GM08714 (cell line): ENCODE data around the gene PCED1B.
"Not testable (repeated sequence)": the region's sequence is repeated elsewhere in the genome, so short reads cannot be mapped to it uniquely, and the experiment has no call there.

Experiments
- H3K4me3 ChIP-seq: fragments of 200-500 bp; sonication (Bioruptor generic); 2 replicates; pipeline ENCODE4 v1.5.1; 2014; ENCODE audit warnings: mild to moderate bottlenecking, low read length, inconsistent platforms
- ZNF274 ChIP-seq: IDR thresholded peaks from 2 replicates; pipeline ENCODE4 v1.6.1; 2012; ENCODE audit warnings: mild to moderate bottlenecking, low read depth, low read length

Gene PCED1B

DNA sequence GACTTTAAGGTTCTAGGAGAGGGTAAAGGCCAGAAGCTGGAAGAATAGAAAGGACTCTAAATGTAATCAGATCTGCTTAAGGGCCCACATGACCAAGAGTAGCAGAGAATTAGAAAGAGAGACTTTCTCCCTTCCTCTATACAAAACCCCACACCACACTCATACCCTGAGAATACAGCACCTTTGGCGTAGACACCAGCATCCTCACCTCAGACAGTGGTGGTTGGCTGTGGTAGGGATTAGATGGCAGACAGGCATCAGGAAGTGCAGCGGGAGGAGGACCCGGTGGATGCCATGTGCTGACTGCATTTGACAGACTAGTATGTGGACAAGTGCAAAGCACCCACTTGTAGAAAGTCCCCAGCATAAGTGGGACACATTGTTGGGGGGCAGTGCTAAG is 98.6 kb downstream of the PCED1B start:
- no peak overlapping the region for H3K4me3 ChIP-seq
- no peak for TF ChIP-seq ZNF274

DNA sequence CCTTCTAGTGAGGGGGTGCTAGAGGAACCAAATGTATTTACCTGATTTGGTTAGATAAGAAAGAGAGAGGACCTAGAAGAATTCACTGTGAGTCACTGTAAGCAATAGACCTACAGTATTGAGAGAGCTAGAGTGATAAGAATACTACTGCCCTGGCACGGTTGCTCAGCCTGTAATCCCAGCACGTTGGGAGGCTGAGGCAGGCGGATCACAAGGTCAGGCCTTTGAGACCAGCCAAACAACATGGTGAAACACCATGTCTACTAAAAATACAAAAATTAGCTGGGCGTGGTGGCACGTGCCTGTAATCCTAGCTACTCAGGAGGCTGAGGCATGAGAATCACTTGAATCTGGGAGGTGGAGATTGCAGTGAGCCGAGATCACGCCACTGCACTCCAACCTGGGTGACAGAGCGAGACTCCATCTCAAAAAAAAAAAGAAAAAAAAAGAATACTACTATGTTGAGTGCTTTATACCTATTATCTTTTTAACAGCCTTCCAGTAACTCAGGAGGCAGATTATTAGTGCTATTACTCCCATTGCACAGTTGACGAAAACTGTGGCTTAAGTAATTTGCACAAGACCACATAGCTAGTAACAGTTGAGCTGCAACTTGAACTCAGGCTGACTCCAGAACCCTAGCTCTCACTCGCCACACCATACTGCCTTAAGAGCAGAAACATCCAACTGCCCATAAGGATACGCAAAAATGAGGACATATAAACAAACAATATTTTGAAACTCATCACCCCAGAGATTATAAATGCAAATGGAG is 102.9 kb downstream of the PCED1B start:
- H3K4me3 ChIP-seq: not testable (repeated sequence)

DNA sequence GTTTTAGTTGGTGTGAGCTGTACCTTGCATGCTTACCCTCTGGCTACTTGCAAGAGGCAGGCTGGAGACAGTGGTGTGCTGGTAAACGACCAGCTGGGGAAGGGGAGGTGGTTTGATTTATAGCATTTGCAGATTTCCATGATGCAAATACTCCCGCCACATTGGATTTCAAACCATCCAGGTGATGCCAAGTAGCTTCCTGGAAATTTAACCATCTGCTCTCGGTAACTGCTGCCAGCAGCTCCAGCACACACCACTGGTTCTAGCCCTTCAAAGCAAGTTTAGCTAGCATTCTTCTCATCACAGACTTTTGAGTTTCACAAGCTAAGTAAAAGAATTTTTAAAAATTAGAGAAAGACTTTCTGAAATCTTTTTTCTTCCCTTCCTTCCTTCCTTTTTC is 104.8 kb downstream of the PCED1B start:
- no peak overlapping the region for H3K4me3 ChIP-seq
- no peak for TF ChIP-seq ZNF274

DNA sequence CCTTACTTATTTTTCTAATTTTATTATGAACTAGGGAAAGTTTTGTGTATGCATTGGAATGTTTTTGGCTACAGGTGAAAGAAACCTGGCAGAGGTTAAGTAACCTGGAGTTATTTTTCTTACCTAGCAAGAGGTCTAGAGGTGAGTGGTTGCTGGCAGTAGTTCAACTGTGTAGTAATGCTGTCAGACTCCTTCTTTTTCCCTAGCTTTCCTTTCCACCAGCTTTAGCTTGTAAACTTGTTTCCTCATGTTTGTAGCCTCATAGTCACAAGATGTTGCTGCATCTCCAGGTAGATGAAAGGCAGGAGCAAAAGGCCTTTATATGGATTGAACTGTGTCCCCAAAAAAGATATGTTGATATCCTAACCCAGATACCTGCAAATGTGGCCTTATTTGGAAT is 105.4 kb downstream of the PCED1B start:
- no peak for TF ChIP-seq ZNF274
- no peak overlapping the region for H3K4me3 ChIP-seq

DNA sequence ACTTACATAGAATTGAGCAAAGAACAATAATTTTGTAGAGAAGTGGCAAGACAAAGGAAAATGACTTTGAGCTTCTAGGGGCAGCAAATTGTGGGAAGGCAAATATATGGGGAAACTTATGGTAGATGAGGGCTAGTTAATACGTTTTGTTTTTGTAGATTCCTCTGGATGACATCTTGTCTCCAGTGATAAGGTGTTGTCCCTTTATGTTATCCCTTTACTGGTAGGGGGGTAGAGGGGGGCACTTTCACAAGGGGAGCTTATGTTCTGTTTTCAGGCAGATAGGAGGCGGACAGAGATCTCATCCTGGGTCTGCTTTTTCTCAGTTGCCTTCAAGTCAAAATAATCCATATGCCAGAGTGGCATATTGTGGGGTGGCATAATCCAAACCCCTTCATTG is 106.8 kb downstream of the PCED1B start:
- H3K4me3 ChIP-seq: no peak overlapping the region
- no peak for TF ChIP-seq ZNF274

DNA sequence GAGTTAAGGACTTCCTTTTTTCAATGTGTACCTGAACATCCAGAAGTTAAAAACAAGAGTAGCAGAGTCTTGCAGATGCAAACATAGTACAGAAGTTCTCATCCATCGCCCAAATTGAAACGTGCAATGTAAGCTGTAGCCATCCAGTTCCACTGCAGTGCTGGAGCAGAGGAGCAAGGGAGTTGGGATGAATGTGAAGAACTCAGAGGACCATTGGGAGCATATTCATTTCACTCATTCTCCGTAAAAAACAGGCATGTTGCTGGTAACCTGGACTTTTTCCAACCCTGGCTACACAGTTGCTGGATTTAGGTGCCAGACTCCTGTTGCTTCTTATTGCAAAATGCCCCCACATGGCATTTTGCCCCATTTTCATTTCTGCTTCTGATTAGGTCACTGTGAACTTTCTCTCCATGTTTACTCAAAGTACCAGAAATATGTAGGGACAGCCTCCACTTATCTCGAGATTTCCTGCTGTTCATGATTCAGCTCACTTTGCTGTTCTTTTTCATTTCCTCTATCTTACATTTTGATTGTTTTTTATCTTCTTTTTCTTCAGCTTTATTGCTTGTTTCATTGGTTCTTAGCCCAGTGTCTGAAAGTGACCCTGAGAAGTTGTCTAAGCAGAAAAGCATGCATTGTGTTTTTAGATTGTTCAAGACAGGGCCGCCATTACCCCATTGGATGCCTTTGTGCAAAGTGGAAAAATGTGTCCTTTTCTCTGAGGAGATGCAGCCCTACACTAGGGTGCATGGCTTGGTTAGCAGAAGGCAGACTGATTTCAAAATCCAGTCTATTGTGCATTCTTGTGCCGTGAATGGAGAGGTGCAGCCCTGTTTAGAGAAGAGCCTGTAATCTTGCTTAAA is 109.4 kb downstream of the PCED1B start:
- H3K4me3 ChIP-seq: no peak overlapping the region
- no peak for TF ChIP-seq ZNF274

DNA sequence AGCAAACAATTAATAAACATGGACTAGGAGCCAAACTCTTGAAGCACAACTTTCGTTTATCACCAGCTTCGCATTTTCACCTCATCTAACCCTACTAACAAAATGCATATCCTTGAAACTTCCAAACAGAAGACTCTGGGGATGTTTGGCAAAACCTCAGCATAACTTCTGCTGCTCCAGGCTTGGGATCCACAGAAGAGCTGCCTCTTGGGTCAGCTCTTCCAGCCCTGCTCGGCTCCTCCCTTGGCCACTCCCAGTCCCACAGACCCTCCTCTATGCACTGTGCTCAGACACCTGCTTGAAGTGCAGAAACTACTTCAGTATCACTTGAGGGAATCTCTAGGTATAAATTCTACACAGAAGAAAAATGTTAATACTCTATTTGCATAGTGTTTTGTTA is 110.3 kb downstream of the PCED1B start:
- no peak overlapping the region for H3K4me3 ChIP-seq
- TF ChIP-seq ZNF274: no peak

DNA sequence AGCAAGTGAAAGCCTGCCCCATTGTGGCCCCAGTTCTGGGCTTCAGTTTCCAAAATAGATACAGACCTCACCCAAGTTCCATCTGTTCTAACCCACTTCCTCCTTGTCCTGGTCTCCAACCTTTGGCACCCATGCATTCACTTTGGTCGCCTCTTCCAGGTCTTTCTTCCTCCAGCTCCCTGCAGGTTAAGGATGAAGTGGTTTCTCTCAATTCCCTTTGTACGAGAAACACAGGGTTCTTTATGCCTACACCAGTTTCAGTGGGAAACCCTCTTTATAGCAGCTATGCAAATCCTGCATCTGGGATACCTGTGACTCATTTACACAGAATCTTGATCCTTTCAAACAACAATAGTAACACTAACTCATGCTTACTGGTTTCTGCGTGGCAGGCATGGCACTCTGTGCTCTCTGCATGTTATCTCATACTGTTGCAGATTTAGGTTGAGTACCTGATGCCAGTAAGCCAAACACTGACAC is 110.9 kb downstream of the PCED1B start:
- no peak overlapping the region for H3K4me3 ChIP-seq
- TF ChIP-seq ZNF274: no peak

DNA sequence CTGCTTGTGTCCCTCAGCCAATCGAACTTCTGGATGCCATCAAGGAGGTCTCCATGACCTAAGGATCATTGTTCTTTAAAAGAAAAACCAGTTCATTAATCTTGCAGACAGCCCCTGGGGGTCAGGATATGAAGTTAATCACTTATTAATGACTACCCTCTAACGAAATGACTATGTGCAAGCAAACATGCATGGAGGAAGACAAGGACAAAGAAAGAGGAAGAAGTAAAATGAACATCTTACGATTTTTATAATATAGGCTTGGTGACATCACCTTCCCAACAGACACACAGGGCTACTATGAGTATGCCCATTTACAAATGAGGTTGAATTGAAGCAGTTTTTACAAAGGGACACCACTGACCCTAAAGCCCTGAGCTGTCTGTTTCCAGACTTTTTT is 111.5 kb downstream of the PCED1B start:
- TF ChIP-seq ZNF274: no peak
- H3K4me3 ChIP-seq: no peak overlapping the region

DNA sequence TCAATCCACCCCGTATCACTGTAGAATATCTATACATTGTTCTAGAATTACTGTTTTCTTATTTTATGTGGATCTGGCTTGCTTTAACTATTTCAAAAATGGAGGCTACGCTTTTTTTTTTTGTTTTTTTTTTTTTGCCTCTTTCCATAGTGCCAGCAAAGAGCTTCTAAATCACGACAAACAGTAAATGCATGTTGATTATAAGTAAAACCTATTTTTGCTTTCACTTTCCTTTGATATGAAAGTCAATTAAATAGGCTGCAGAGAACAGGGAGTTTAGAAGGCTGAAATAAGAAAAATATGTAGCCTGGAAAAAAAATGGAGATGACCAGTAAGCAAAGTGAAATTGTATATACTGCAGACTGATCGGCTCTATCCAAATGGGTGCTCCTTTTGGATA is 112.6 kb downstream of the PCED1B start:
- no peak for TF ChIP-seq ZNF274
- H3K4me3 ChIP-seq: no peak overlapping the region

DNA sequence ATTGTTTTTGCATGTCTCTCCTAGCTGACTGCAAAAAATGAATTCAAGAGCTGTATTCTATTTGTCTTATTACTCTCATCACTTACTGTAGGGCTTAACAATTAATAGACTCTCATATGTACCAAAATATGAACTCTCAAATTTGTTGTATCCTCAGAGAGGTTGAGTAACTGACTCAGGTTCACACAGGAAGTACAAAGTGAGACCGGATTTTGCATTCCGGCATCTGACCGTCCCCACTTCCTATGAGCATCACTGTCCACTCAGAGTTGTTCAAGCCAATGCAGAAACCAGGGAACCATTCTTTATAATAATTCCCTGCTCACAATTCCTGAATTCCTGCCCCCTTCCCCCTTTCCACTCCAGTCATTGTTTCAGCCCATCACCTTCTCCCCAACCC is 113.6 kb downstream of the PCED1B start:
- TF ChIP-seq ZNF274: no peak
- H3K4me3 ChIP-seq: no peak overlapping the region

DNA sequence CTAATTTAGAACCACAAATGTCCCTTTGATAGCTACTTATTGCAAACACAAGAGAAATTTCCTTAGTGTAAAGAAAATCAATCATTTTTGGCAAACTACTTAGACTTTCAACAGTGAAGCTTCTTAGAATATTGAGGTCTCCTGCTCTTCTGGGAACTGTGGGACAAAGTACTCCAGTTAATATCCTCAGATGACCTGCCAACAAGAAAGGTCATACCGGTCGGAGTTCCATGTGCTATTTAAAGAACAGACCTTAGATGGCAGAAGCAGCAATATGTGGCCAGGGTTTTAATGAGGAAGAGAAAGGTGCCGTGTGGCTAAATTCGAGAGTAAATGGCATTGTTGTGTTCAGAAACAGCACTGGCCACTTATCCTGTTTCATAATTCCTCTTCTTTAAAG is 115.1 kb downstream of the PCED1B start:
- no peak for TF ChIP-seq ZNF274
- no peak overlapping the region for H3K4me3 ChIP-seq

DNA sequence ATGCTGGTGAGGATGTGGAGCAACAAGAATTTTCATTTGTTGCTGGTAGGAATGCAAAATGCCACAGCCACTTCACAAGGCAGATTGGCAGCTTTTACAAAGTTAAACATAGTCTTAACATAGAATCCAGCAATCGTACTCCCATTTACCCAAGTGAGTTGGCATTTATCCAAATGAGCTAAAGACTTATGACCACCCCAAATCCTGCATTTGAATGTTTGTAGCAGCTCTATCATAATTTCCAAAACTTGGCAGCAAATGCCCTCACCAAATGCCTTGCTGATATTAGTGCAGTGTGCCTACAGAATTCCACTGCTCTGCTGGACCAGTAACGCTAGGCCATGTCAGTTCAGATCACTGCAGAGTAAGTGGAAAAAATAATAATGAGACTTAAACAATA is 121.0 kb downstream of the PCED1B start:
- TF ChIP-seq ZNF274: no peak
- H3K4me3 ChIP-seq: no peak overlapping the region

DNA sequence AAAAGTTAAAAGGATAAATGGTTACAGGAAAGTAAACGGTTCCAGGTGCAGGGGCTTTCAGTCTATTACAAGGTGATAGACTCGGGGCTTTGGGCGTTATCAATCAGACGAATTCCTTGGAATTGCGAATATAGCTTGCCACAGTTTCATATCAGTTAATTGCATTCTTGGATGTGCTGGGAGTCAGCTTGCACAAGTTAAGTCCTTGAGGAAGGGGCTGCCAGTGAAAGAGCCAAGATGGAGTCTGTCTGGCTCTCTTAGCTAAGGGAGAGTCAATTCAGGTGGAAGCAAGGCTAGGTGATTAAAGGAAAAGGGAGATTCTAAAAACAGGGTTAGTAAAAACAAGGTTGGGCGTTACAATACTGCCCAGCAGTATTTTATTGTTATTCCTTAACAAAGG is 121.8 kb downstream of the PCED1B start:
- H3K4me3 ChIP-seq: not testable (repeated sequence)

DNA sequence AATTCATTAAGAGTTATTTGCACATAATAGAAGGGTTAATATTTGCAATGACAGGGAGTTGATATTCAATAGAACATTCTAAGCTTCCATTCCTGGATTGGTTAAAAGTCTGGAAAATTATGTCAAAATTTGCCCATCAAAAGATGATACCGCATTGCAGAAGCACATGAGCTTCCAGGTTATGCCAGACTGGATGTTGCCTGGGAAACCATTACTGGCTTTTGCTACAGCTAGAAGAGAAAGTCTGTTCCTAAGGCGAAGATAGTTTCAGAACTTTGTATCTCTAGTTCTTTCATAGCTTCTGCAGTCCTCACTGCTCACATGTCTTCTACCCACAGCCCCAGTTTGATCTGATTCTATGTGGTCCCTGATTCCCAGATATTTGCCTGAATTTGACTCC is 122.8 kb downstream of the PCED1B start:
- H3K4me3 ChIP-seq: no peak overlapping the region

More for the DNA sequence above, 122.8 kb downstream of the PCED1B start:
- TF ChIP-seq ZNF274: no peak
